ENCODE results near the gene TMEM154.

TMEM154 gene

DNA sequence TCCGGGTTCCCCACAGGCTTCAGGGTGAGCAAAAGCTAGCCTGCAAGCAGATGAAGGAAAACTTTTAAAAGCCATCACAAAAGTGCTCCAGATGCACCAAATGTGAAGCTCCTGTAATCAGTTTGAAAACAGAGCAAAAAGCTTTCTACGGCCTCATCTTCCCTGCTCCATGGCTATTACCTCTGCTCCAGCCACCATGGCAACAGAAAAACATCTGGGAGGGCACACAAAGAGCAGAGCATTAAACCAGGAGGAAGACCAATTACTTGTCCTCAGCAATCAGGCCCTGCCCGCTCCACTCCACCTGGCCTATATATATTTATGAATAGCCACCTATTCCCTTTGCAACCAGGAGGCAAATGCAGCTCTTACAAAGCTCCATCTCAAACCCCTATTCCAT lies 33.6 kb downstream of the TMEM154 start:
- H3K4me3 ChIP-seq (replicated peaks; ENCODE audit: low read depth, low read length), result no peak overlapping the region
- no peak for DNase-seq (ENCODE audit: low read depth)
- TF ChIP-seq, protein P1, sequence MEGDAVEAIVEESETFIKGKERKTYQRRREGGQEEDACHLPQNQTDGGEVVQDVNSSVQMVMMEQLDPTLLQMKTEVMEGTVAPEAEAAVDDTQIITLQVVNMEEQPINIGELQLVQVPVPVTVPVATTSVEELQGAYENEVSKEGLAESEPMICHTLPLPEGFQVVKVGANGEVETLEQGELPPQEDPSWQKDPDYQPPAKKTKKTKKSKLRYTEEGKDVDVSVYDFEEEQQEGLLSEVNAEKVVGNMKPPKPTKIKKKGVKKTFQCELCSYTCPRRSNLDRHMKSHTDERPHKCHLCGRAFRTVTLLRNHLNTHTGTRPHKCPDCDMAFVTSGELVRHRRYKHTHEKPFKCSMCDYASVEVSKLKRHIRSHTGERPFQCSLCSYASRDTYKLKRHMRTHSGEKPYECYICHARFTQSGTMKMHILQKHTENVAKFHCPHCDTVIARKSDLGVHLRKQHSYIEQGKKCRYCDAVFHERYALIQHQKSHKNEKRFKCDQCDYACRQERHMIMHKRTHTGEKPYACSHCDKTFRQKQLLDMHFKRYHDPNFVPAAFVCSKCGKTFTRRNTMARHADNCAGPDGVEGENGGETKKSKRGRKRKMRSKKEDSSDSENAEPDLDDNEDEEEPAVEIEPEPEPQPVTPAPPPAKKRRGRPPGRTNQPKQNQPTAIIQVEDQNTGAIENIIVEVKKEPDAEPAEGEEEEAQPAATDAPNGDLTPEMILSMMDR (IDR thresholded peaks at IDR 0.05; ENCODE audit: low read length, missing control alignments), result no peak

DNA sequence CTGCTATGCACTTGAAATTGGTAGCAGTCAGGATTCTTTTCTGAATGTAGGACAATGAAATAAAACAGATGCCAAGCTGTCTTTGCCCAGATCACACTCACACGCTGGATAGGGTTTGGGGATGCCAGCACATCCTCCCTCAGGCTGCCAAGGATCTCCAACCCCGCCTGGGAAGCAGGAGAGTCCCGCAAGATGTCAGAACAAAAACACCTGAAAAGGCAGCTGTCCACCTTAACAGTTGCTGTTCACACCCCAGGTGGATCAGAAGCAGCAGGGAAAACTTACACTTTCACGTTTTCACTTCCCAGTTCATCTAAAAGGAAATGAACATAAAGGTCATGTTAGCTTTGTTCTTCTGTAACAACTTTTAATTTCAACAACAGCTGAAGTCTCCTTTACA lies 35.7 kb downstream of the TMEM154 start:
- DNase-seq (ENCODE audit: low read depth), result no peak
- no peak overlapping the region for H3K4me3 ChIP-seq (replicated peaks; ENCODE audit: low read depth, low read length)
- TF ChIP-seq, protein P1 (IDR thresholded peaks at IDR 0.05; ENCODE audit: low read length, missing control alignments), result no peak

GRCh38 chr4:152643153-152644035 lies 36.4 kb downstream of the TMEM154 start:
- no peak overlapping the region for H3K4me3 ChIP-seq (replicated peaks; ENCODE audit: low read depth, low read length)
- peak; percentile 39 for DNase-seq (ENCODE audit: low read depth)
- TF ChIP-seq, protein P1 (IDR thresholded peaks at IDR 0.05; ENCODE audit: low read length, missing control alignments), result no peak

DNA sequence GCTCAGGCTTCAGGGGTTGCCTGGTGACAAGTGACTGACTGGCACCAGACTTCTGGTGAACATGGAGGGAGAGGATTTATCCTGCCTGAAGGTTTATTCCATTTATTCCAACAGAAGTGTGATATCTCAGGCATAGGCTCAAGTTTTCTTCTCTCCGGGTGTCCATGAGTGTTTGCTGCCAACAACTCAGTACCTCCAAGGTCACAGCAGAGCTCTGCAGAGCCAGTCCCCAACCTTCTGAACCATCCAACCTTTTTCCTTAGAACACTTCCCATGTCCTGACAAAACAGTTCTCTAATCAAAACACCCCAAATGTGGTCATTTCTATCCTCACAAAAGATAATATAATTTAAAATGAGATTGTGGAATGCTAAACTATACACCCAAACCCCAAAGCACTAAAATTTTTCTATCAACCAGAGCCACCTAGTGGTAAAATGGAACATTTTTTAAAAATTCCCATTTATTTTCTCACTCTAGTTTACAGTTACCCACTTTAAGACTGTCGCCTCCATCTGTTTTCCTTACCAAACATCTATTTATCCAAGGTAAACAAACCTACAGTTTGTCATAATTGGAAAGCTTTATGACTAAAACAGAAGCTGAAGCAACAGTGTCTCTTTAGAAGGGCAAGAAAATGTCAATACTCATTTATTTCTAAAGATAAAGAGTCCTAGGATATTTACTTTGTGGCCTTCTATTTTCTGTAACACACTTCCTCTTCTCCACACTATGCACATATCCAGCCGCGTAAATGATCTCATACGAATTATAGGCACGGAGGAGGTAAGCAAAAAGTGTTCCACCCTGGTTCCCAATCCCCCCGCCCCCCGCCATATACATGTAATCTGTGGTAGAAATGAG lies 39.5 kb downstream of the TMEM154 start:
- H3K4me3 ChIP-seq (replicated peaks; ENCODE audit: low read depth, low read length), result no peak overlapping the region
- TF ChIP-seq, protein P1 (IDR thresholded peaks at IDR 0.05; ENCODE audit: low read length, missing control alignments), result peak; percentile 46
- DNase-seq (ENCODE audit: low read depth), result peak; percentile 51

GRCh38 chr4:152635851-152636250 lies 43.9 kb downstream of the TMEM154 start:
- TF ChIP-seq, protein P1 (IDR thresholded peaks at IDR 0.05; ENCODE audit: low read length, missing control alignments), result no peak
- peak; percentile 33 for DNase-seq (ENCODE audit: low read depth)
- no peak overlapping the region for H3K4me3 ChIP-seq (replicated peaks; ENCODE audit: low read depth, low read length)

DNA sequence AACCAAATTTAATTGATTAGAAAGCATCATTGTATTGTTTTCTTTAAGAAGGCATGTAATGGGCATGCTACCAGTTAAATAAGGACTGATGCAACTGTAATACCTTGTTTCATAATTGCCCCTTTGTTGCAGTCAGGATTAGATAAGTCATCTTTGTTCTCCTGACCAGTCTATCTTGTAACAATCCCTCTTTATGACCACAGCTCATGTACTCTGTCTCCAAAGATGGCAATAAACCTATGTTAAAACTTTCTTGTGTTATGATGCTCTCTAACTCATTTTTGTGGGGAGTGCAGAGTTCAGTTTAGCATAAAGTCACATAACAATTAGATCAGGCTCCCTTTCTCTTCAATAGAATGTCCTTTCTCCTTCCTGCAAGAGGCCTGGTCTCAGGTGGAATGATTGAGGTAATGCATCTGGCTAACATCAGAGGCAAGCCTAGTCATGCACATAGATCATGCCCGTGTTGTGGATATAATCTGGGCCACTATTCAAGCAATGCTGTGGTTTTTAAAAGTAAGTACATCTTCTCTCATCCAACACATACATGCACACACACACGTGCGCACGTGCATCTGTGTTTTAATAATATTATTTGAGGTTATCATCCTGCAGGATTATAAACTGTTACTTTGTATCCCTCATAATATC lies 45.6 kb downstream of the TMEM154 start:
- TF ChIP-seq, protein P1 (IDR thresholded peaks at IDR 0.05; ENCODE audit: low read length, missing control alignments), result no peak
- no peak overlapping the region for H3K4me3 ChIP-seq (replicated peaks; ENCODE audit: low read depth, low read length)
- peak; percentile 52 for DNase-seq (ENCODE audit: low read depth)

All from fibroblast of pulmonary artery (primary cell).